Sigmoid colon (tissue), 4 donors: ENCODE results near the gene YAE1.

Experiments used
- CTCF ChIP-seq, 4 experiments: fragments of 450-650 bp in 3 of 4; fragments of 200-600 bp in 1 of 4; IDR thresholded peaks; one replicate each; pipeline ENCODE4 v1.5.1; 2016 to 2019; ENCODE audit warnings: antibody characterized with exemption in 4 of 4, mild to moderate bottlenecking in 3 of 4, moderate library complexity in 2 of 4
- EP300 ChIP-seq, 4 donors: sonication (generic); formaldehyde crosslinking; IDR thresholded peaks; one replicate each; pipeline ENCODE4 v1.6.1; 2017; ENCODE audit warnings: antibody characterized with exemption in 4 of 4
- POLR2A ChIP-seq, 2 donors: fragments of 450-650 bp; IDR thresholded peaks; one replicate each; pipeline ENCODE4 v1.6.1; 2016; ENCODE audit warnings: antibody characterized with exemption in 2 of 2, mild to moderate bottlenecking in 2 of 2, moderate library complexity in 2 of 2
- POLR2AphosphoS5 ChIP-seq, 4 donors: sonication (generic); formaldehyde crosslinking; IDR thresholded peaks; one replicate each; pipeline ENCODE4 v1.6.1; 2017; ENCODE audit warnings: antibody characterized with exemption in 4 of 4

- TF ChIP-seq CTCF (IDR thresholded peaks at IDR 0.05) (peak; percentile 50 to 82 (median 70)), POLR2AphosphoS5 (IDR thresholded peaks at IDR 0.05) (peak in 1 of 4 donors; percentile 25), POLR2A (IDR thresholded peaks at IDR 0.05) (no peak), EP300 (IDR thresholded peaks at IDR 0.05) (no peak)
Observed at GRCh38 chr7:39580149-39580874, 14.1 kb downstream of the YAE1 start.
